Testis (tissue), 2 donors: ENCODE measurements around the gene SP5.

Experiments
- POLR2A ChIP-seq: fragments of 450-650 bp; IDR thresholded peaks from one replicate; pipeline ENCODE4 v1.6.1; 2017; ENCODE audit warnings: antibody characterized with exemption, mild to moderate bottlenecking, moderate library complexity
- TF ChIP-seq, protein P1 (sequence below), 3 experiments: fragments of 450-650 bp in 2 of 3; fragments of 200-600 bp in 1 of 3; sonication (generic) in 1 of 3; IDR thresholded peaks; one replicate each; pipeline ENCODE4 v1.5.1; 2016 to 2019; ENCODE audit warnings: antibody characterized with exemption in 3 of 3, mild to moderate bottlenecking in 2 of 3, moderate library complexity in 1 of 3

DNA sequence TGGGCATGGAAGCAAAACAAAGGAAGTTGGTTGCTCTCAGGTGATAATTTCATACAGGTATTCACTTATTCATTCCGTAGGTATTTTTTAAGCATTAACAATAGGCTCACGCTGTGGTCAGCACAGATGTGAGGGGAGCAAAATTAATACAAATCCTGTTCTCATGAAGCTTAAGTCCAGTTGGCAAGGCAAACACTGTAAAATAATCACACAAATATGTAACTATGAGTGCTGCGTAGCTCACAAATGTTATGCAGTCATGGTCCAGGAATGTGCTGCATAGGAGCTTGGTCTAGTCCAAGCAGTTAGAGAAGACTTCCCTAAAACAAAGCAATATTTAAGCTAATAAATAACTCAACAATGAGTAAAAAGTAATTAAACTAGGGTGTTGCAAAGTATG, 23.9 kb downstream of the SP5 start:
- TF ChIP-seq, protein P1, sequence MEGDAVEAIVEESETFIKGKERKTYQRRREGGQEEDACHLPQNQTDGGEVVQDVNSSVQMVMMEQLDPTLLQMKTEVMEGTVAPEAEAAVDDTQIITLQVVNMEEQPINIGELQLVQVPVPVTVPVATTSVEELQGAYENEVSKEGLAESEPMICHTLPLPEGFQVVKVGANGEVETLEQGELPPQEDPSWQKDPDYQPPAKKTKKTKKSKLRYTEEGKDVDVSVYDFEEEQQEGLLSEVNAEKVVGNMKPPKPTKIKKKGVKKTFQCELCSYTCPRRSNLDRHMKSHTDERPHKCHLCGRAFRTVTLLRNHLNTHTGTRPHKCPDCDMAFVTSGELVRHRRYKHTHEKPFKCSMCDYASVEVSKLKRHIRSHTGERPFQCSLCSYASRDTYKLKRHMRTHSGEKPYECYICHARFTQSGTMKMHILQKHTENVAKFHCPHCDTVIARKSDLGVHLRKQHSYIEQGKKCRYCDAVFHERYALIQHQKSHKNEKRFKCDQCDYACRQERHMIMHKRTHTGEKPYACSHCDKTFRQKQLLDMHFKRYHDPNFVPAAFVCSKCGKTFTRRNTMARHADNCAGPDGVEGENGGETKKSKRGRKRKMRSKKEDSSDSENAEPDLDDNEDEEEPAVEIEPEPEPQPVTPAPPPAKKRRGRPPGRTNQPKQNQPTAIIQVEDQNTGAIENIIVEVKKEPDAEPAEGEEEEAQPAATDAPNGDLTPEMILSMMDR (IDR thresholded peaks at IDR 0.05), result no peak
- no peak for TF ChIP-seq POLR2A
